GM18951 (cell line): Measurements from ENCODE around the gene AGAP1.

Experiments used
- POLR2A ChIP-seq: IDR thresholded peaks from 4 replicates; pipeline ENCODE4 v1.6.1; 2011; ENCODE audit warnings: mild to moderate bottlenecking; ENCODE audit not compliant: insufficient read length, insufficient read depth; ENCODE audit errors: extremely low read depth
- in situ Hi-C: fragments of 300-500 bp; cut with MboI; formaldehyde crosslinking; loops from one replicate; pipeline ENCODE4 v1.12.0; 2022; ENCODE audit warnings: low sequenced_read_pairs, mixed read lengths, inconsistent platforms; ENCODE audit not compliant: unreplicated experiment

AGAP1 gene

DNA sequence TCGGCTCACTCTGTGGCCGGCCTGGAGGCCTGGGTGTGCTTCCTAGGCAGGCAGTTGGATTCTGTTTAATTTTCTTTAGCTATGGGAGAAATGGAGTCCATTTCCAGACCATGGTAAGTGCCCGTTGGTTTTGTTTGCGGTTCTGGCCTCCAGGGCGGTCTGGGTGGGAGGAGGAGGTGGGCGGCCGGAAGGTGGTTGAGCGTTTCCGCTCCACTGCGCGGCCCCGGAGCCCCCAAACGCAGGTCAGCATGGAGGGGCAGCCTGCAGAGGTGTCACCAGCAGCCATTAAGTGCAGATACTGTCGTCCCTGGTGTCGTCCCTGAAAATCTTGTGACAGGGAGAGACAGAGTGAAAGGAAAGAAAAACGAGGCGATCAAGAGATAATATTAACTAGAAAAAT, 370.5 kb downstream of the AGAP1 start:
- TF ChIP-seq POLR2A = no peak
- in situ Hi-C loops = no loop called here

DNA sequence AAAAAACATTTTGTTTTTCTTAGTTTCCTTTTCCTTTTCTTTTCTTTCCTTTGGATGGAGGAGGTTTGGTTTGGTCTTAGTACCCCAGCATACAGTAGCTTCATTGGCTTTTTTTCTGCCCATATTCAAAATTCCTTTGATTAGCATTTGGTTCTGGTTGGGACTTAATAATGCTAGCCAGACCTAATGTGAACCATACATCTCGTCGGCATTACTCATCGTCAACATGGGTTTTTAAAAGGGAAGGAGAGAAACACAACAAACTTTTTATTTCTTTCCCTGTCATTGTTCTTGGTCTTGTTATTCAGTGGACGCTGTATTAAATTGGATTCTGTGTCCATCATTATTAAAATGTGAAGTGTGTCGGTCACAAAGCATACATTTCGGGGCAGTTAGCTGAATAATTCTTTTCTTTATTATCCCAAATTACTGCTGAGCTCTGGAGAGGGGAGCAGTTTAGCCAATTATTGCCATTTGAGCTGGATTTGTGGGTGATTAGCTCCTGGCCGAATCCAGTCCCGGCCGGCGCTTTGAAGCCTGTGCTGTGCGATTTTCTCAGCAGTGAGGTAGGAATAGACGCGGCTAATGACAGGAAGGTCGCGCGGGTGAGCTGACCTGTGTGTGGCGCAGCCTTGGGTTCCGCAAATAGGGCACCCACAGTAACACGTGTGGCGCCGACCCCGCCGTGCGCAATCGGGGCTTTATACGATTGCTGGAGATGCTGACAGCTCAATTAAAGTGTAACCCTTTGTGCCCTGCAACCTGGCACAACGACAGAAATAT, 371.1 kb downstream of the AGAP1 start:
- in situ Hi-C loops = no loop called here
- no peak for TF ChIP-seq POLR2A

DNA sequence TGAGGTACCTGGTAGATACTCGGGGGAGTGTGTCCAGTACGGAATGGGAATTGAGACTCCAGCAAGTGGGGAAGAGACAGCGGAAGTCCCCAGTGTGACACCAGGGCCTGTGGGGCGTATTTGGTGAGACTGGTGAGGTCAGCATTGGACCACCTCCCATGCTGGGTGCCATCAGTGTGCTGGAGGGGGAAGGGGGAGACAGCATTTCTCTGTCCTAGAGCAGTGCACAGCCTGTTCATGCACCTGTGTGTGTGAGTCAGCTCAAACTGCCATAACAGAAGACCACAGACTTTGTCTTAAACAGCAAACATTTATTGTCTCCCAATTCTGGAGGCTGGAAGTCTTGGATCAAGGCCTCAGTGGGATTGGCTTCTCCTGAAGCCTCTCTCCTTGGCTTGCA, 372.5 kb downstream of the AGAP1 start:
- in situ Hi-C loops = no loop called here
- TF ChIP-seq POLR2A = no peak

DNA sequence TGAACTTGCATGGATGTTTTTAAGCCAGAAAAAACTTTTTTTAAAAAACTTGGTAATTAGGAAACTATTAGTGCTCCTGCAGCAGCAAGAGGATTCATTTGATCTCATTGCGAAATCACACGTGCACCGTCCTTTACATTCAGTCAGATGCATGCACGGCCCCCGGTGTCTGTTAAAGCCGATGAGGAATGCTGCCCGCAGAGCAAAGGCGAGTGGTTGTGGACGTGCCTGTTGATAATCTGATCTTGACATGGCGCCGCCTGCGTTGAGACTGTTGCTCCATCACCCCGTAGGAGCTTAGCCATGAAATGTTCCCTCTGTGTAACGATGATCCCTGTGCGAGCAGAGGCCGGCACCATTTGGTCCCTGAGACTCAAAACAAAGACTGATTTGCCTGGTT, 374.4 kb downstream of the AGAP1 start:
- no peak for TF ChIP-seq POLR2A
- in situ Hi-C loops = no loop called here

DNA sequence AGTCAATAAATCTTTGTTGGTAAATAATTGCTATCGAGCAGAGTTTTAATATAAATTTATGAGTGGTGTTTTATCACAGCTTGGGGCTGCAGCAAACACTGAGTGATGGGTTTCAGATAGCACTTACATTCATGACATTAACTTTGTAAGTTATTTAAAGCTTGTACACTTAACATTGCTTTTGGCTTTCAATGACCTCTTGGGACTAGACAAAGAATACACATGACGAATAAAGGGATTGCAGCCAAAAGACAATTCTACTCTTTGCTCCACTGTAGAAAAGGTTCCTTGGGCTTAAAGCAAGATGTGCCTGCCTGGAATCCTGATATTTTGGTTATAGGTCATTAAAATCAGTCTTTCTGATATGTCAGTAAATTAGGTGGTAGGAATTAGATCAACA, 374.8 kb downstream of the AGAP1 start:
- no peak for TF ChIP-seq POLR2A
- in situ Hi-C loops = no loop called here

DNA sequence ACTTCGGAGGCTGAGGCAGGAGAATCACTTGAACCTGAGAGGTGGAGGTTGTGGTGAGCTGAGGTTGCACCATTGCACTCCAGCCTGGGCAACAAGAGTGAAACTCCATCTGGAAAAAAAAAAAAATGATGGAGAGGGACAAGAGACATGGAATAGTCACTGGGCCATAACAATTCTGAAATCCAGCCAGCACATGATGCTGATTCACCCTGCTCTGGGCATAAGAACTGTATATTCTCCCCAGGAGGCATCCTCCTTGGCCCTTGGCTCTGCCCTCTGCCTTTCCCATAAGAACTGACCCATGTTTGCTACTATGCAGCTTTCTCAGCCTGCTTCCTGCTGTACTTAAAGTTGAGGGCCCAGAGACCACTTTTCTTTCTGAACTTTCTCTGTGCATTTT, 376.7 kb downstream of the AGAP1 start:
- TF ChIP-seq POLR2A = no peak
- in situ Hi-C loops = no loop called here

DNA sequence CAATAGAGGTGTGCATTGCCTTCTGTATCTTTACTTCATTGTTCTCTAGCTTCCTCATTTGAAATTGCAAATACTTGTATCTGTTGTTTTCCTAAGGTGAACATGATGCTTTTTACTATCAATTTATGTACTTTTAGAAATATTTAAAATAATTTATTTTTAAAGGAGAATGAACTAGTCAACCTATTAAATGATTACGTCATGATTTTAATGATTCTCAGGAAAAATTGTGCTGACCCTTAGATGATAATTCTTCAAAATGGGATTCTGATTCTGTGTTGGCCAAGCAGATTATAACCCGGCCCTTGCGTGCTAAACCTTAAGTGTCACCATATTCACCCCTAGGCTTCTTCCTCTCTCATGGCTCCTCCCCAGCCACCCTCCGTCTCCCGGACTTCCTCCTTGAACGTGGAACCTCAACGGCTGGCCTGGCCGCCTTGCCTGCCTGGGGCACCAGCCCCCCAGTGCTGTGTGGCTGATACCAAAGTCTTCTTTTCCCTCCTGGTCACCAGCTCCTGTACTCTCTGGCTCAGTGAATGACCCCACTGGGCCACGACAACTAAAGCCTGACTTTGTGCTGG, 382.3 kb downstream of the AGAP1 start:
- TF ChIP-seq POLR2A = no peak
- in situ Hi-C loops = no loop called here

DNA sequence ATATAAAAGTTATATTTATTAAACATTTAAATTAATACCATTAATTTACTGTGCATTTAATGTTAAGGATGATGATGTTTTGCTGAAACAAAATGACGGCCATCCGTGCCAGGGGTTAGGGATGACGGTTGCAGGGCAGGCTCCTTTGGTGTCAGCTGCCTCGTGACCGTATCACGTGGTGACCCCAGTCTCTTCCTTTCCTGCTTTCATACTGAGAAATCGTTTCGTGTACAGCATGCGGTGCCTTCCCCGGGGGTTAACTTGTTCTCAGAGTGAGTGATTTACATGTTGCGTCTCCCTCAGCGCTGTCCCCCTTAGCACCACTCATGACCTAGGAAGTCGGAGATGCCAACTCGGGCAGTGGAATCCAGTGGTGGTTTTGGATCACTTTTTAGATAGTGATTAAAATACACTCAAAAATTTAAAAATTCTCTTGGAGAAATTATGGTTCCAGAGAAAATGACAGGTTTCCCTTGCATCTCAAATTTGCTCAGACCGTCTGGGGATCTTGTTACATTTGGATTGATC, 383.5 kb downstream of the AGAP1 start:
- TF ChIP-seq POLR2A = no peak
- in situ Hi-C loops = no loop called here

DNA sequence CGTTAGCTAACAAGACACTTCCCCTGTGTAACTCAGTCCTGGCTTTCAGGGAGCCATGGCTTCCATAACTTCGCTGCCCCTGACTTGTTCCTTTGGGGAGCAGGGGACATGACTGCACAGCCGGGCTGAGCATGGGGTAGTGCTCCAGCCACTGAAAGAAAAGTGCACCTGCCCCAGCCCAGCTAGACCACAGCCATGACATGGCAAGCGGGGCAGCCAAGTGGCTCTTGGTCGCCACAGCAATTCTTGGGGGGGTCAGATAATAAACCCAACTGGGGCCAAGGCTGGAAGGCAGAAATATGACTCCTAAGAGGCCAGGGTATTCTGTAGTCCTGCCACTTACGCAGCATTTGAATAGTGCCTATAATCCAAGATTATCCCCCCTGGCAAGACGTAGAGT, 385.3 kb downstream of the AGAP1 start:
- in situ Hi-C loops = no loop called here
- TF ChIP-seq POLR2A = no peak

DNA sequence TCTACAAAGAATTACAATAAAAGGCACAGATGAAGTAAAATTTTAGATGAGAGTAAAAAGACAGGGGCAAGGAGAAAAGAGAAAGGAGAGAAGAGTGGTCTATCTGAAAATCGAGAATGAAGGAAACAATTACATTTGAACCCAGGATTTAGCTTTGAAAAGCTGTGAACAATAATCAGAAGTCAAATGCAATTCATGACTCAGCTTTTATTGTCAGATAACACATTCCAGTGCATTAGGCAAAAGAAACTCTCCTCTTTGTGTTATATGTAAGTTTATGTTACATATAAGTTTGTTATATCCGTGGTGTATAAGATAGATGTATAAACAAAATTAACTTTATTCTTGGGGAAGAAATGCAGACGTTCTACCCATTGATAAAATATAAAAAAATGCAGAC, 389.8 kb downstream of the AGAP1 start:
- TF ChIP-seq POLR2A = no peak
- in situ Hi-C loops = no loop called here

DNA sequence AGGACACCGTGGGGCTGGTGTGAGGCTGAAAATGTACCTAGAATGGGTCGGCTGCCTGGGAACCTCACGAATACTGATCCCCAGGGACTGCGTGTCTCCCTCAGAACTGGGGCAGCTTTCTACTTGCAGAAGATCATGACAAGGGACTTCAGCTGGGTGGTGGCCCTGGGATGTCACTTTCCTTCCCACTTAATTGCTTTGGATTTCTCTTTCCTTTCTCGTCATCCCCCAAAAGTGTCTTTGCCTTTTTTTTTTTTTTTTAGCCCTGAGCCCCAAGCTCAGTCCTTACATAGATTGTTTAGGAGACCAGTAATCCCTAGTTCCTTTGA, 395.4 kb downstream of the AGAP1 start:
- no peak for TF ChIP-seq POLR2A
- in situ Hi-C loops = no loop called here

DNA sequence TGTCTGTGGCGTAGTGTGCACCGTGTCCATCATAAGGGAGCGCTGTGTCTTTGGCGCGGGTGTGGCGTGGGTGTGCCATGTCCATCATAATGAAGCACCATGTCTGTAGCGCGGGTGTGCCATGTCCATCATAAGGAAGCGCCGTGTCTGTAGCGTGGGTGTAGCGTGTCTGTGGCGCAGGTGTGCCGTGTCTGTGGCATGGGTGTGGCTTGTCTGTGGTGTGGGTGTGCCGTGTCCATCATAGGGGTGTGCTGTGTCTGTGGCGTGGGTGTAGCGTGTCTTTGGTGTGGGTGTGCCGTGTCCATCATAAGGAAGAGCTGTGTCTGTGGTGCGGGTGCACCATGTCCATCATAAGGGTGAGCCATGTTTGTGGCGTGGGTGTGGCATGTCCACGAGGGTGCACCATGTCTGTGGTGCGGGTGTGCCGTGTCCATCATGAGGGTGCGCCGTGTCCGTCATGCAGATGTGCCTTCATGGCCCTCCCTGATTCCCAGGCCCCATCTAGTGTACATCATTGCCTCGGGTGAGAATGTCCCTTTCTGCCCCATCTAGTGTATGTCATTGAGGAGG, 399.4 kb downstream of the AGAP1 start:
- in situ Hi-C loops = no loop called here

DNA sequence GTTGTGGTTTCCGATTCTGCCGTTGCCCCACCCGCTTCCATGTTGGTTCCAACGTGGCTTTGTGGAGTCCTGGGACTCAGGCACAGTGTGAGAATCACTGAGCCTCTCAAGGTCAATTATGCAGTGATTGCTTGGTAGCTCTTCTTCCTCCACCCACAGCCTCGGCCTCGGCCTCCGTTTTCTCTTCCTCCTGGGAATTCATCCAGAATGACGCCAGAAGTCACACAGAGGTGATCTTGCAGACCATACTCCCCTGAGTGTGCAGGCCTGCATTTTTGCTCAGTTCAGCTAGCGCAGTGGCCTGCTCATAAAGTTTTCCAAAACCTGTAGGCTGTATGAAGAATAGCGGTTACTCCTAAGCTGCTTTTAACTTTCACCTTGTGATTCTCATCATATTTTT, 401.0 kb downstream of the AGAP1 start:
- no peak for TF ChIP-seq POLR2A
- in situ Hi-C loops = no loop called here

More for the DNA sequence above, 399.4 kb downstream of the AGAP1 start:
- TF ChIP-seq POLR2A = no peak

DNA sequence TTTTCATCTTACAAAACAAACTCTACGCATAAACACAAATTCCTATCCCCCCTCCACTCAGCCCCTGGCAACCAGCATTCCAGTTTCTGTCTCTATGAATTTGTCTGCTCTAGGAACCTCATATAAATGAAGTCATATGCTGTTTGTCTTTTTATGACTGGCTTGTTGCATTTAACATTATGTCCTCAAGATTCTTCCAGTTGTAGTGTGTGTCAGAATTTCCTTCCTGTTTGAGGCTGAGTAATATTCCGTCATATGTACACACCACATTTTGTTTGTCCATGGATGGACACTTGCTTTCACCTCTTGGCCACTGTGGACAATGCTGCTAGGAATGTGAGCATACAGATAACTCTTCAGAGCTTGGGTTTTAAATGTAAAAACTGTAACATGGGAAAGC, 402.2 kb downstream of the AGAP1 start:
- in situ Hi-C loops = no loop called here
- TF ChIP-seq POLR2A = no peak

DNA sequence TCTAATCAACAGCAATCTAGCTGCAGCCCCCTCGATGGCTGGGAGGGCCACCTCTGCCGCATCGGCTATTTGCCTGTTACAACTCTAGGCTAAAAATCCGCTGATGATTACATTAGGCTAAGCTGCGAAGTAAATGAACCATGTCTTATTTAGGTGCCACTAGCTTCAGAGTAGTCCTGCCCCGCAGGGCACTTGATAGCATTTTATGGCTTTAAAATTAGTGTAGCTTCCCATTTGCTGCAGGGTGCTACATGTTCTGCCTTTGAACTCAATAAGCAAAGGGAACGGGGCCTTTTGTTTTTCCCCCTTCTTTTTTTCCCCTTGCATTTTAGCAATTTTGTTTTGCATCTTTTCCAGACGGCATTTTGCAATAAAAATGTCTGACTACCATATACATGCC, 404.1 kb downstream of the AGAP1 start:
- in situ Hi-C loops = no loop called here
- TF ChIP-seq POLR2A = no peak

DNA sequence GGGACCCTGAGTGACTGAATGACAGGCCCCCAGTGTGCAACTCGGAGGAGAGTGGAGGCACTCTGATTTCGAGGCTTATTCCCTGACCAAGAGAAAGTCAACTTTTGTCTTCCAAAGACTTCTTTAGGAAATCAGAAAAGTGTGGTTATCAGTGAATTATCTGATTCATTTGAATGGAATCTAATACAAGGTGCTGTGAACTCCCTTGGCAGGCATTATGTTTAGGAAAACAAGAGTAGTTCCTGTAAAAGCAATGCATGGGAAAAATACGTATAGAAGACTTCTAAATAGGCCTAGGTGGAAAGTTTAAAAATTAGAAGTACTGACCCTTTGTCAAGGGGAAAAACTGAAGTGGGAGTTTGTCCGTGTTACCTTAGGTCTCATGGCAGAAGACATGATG, 404.9 kb downstream of the AGAP1 start:
- in situ Hi-C loops = no loop called here
- no peak for TF ChIP-seq POLR2A
